ENCODE measurements around the gene EPHA1.

- TF ChIP-seq POLR2A (IDR thresholded peaks at IDR 0.05) (no peak), EP300 (IDR thresholded peaks at IDR 0.05) (no peak)
Observed at GRCh38 chr7:143406002-143406357, 2.7 kb downstream of the EPHA1 start.

Data from tibial nerve (tissue), 3 donors.